ENCODE measurements around the gene PIK3R2.

- TF ChIP-seq RFX5 (IDR thresholded peaks at IDR 0.05; ENCODE audit: low read depth, low read length) (no peak), POLR2A (IDR thresholded peaks at IDR 0.05; ENCODE audit: low read depth, low read length) (no peak), ELK1 (IDR thresholded peaks at IDR 0.05; ENCODE audit: borderline replicate concordance, low read depth, low read length) (no peak), CTCF (conservative IDR thresholded peaks at IDR 0.05; ENCODE audit: low read depth, low read length) (peak; percentile 93), SMC3 (IDR thresholded peaks at IDR 0.05; ENCODE audit: low read depth, low read length) (peak; percentile 89), NFE2L2 (IDR thresholded peaks at IDR 0.05; ENCODE audit: low read depth, low read length) (no peak), RAD21 (IDR thresholded peaks at IDR 0.05; ENCODE audit: low read length) (peak; percentile 90), USF2 (IDR thresholded peaks at IDR 0.05; ENCODE audit: low read depth, low read length) (no peak), FOS (IDR thresholded peaks at IDR 0.05; ENCODE audit: low read depth, low read length) (no peak), CEBPB (IDR thresholded peaks at IDR 0.05; ENCODE audit: low read depth, low read length) (no peak), MAZ (IDR thresholded peaks at IDR 0.05; ENCODE audit: borderline replicate concordance, low read depth, low read length) (peak; percentile 82; the same call in 1 of the 2 replicates), MXI1 (IDR thresholded peaks at IDR 0.05; ENCODE audit: borderline replicate concordance, low read depth, low read length) (no peak)
Measured at GRCh38 chr19:18112989-18113478, 39.9 kb upstream of the PIK3R2 start.
